H1 (cell line): ENCODE results near the gene SDF2. TPM values are rescaled to one million over a fixed set of nuclear protein-coding genes. Genes with fewer than 3 reads are reported as not detected.

Experiments
- CTCF ChIA-PET: fragments of 300-600 bp; sonication (Branson Sonifier 250); formaldehyde crosslinking; loops from one replicate; lab custom pipeline; 2021; ENCODE audit not compliant: partially characterized antibody; lab: Charles Lee
- POLR2A ChIA-PET: fragments of 300-600 bp; sonication (Branson Sonifier 250); formaldehyde crosslinking; loops from one replicate; lab custom pipeline; 2021; ENCODE audit warnings: inconsistent platforms; ENCODE audit not compliant: partially characterized antibody; lab: Charles Lee
- DNase-seq, 2 experiments: peaks; one replicate each; pipeline versions ENCODE4 v3.0.0 to v3.0.0-alpha.2; 2010 to 2022; ENCODE audit warnings: low spot score in 2 of 2, low read depth in 1 of 2, mixed read lengths in 1 of 2
- FAIRE-seq: peaks from 2 replicates; lab custom pipeline; 2011; peaks lifted over from hg19 to GRCh38; lab: Jason Lieb, UNC
- H2AFZ ChIP-seq: 2 replicates; pipeline ENCODE4 v1.8.1; 2012; ENCODE audit warnings: low read length, inconsistent platforms
- H2AK5ac ChIP-seq: 2 replicates; pipeline ENCODE4 v1.6.1; 2013; ENCODE audit warnings: low read depth, low read length
- H2BK120ac ChIP-seq: replicated peaks from 2 replicates; pipeline ENCODE3; 2013; ENCODE audit warnings: low read depth, low read length, inconsistent platforms
- H2BK12ac ChIP-seq: 2 replicates; pipeline ENCODE4 v1.6.1; 2013; ENCODE audit warnings: low read depth, low read length
- H2BK15ac ChIP-seq: 2 replicates; pipeline ENCODE4 v1.6.1; 2013; ENCODE audit warnings: low read length
- H2BK20ac ChIP-seq: 2 replicates; pipeline ENCODE4 v1.6.1; 2013; ENCODE audit warnings: low read length
- H2BK5ac ChIP-seq: 2 replicates; pipeline ENCODE4 v1.6.1; 2013; ENCODE audit warnings: low read depth, low read length
- H3K14ac ChIP-seq: 2 replicates; pipeline ENCODE4 v1.6.1; 2013; ENCODE audit warnings: inconsistent platforms; ENCODE audit not compliant: insufficient read length
- H3K18ac ChIP-seq: 2 replicates; pipeline ENCODE4 v1.6.1; 2013; ENCODE audit warnings: low read length; ENCODE audit errors: extremely low read depth
- H3K23ac ChIP-seq: 2 replicates; pipeline ENCODE4 v1.6.1; 2013; ENCODE audit warnings: inconsistent platforms; ENCODE audit not compliant: insufficient read length
- H3K23me2 ChIP-seq: 2 replicates; pipeline ENCODE4 v1.6.1; 2013; ENCODE audit warnings: low read depth, low read length
- H3K27ac ChIP-seq: 2 replicates; pipeline ENCODE4 v1.6.1; 2011; ENCODE audit warnings: low read depth, low read length, inconsistent platforms
- H3K27me3 ChIP-seq, 4 experiments: replicated peaks in 1 of 4; 1 replicate in 1 of 4; 2 replicates in 3 of 4; pipeline versions ENCODE4 v1.6.1 to v1.8.1; 2011 to 2013; ENCODE audit warnings: low read length in 3 of 4, mild to moderate bottlenecking in 3 of 4, inconsistent platforms in 2 of 4, mixed read lengths in 2 of 4, moderate library complexity in 1 of 4; ENCODE audit not compliant: control insufficient read depth in 3 of 4, insufficient read depth in 3 of 4; ENCODE audit errors: extremely low read depth in 1 of 4
- H3K36me3 ChIP-seq, 4 experiments: 2 replicates each; pipeline versions ENCODE4 v1.6.1 to v1.8.1; 2011 to 2013; ENCODE audit warnings: mild to moderate bottlenecking in 4 of 4, low read length in 3 of 4, moderate library complexity in 2 of 4, control low read depth in 1 of 4, inconsistent platforms in 1 of 4; ENCODE audit not compliant: insufficient read depth in 4 of 4, control insufficient read depth in 2 of 4
- H3K4ac ChIP-seq: replicated peaks from 2 replicates; pipeline ENCODE3; 2013; ENCODE audit warnings: low read length, low read depth, mixed read lengths, inconsistent platforms; ENCODE audit not compliant: insufficient read length
- H3K4me1 ChIP-seq, 4 experiments: replicated peaks in 1 of 4; 1 replicate in 1 of 4; 2 replicates in 3 of 4; pipeline versions ENCODE4 v1.6.1 to v1.8.1; 2011 to 2013; ENCODE audit warnings: low read length in 3 of 4, inconsistent platforms in 2 of 4, mixed read lengths in 1 of 4; ENCODE audit not compliant: insufficient read depth in 4 of 4, control insufficient read depth in 3 of 4
- H3K4me2 ChIP-seq, 2 experiments: 2 replicates each; pipeline versions ENCODE4 v1.6.1 to v1.8.1; 2011 to 2013; ENCODE audit warnings: low read depth in 2 of 2, low read length in 2 of 2, control low read depth in 1 of 2, inconsistent platforms in 1 of 2, mild to moderate bottlenecking in 1 of 2; ENCODE audit not compliant: insufficient read depth in 1 of 2
- H3K4me3 ChIP-seq, 4 experiments: fragments of 200-600, 300-600 bp in 1 of 4; sonication (generic), shearing (Covaris generic), sonication (Bioruptor Twin) in 1 of 4; 2 replicates each; pipeline versions ENCODE4 v1.5.1 to v1.8.1; 2011 to 2016; ENCODE audit warnings: low read length in 4 of 4, low read depth in 3 of 4, control low read depth in 2 of 4, inconsistent platforms in 2 of 4, mild to moderate bottlenecking in 2 of 4, mixed read lengths in 1 of 4, moderate library complexity in 1 of 4; ENCODE audit not compliant: insufficient read depth in 2 of 4; ENCODE audit errors: extremely low read depth in 1 of 4
- H3K56ac ChIP-seq: replicated peaks from 2 replicates; pipeline ENCODE3; 2013; ENCODE audit warnings: low read depth, mild to moderate bottlenecking, mixed read lengths, low read length, inconsistent platforms; ENCODE audit not compliant: insufficient read length
- H3K79me1 ChIP-seq: 2 replicates; pipeline ENCODE4 v1.6.1; 2013; ENCODE audit warnings: low read depth, low read length, control low read depth
- H3K79me2 ChIP-seq, 2 experiments: 2 replicates each; pipeline versions ENCODE4 v1.6.1 to v1.8.1; 2012 to 2013; ENCODE audit warnings: low read length in 2 of 2, mild to moderate bottlenecking in 2 of 2, inconsistent platforms in 1 of 2; ENCODE audit not compliant: insufficient read depth in 2 of 2, control insufficient read depth in 1 of 2
- H3K9ac ChIP-seq, 4 experiments: replicated peaks in 1 of 4; 1 replicate in 1 of 4; 2 replicates in 3 of 4; pipeline versions ENCODE4 v1.6.1 to v1.8.1; 2011 to 2013; ENCODE audit warnings: low read depth in 3 of 4, low read length in 3 of 4, control low read depth in 2 of 4, mild to moderate bottlenecking in 2 of 4, moderate library complexity in 2 of 4, inconsistent platforms in 1 of 4; ENCODE audit errors: extremely low read depth in 1 of 4
- H3K9me3 ChIP-seq, 2 experiments: 2 replicates each; pipeline versions ENCODE4 v1.6.1 to v1.8.1; 2012 to 2013; ENCODE audit warnings: mild to moderate bottlenecking in 2 of 2, moderate library complexity in 2 of 2, control low read depth in 1 of 2, inconsistent platforms in 1 of 2, low read depth in 1 of 2, low read length in 1 of 2, mixed read lengths in 1 of 2; ENCODE audit not compliant: insufficient read depth in 2 of 2
- H4K20me1 ChIP-seq, 2 experiments: replicated peaks in 1 of 2; 2 replicates each; pipeline versions ENCODE3 to v1.8.1; 2011 to 2013; ENCODE audit warnings: inconsistent platforms in 2 of 2, low read length in 2 of 2, mild to moderate bottlenecking in 1 of 2; ENCODE audit not compliant: insufficient read depth in 2 of 2, control insufficient read depth in 1 of 2
- H4K5ac ChIP-seq: 2 replicates; pipeline ENCODE4 v1.6.1; 2013; ENCODE audit warnings: low read length, low read depth, mixed read lengths, inconsistent platforms; ENCODE audit not compliant: insufficient read length
- H4K8ac ChIP-seq: 2 replicates; pipeline ENCODE4 v1.8.0; 2013; ENCODE audit warnings: mild to moderate bottlenecking, moderate library complexity, low read length, inconsistent platforms; ENCODE audit not compliant: insufficient read depth; ENCODE audit errors: extremely low read depth
- H4K91ac ChIP-seq: replicated peaks from 2 replicates; pipeline ENCODE3; 2013; ENCODE audit warnings: low read length, mixed read lengths, inconsistent platforms; ENCODE audit not compliant: insufficient read length
- MAFK ChIP-seq: IDR thresholded peaks from 2 replicates; pipeline ENCODE4 v1.6.1; 2012; ENCODE audit warnings: low read depth, mild to moderate bottlenecking, improper control_type of control experiment, low read length
- TEAD4 ChIP-seq: IDR thresholded peaks from 2 replicates; pipeline ENCODE4 v1.6.1; 2012; ENCODE audit warnings: low read depth, low read length, inconsistent platforms, mixed read lengths
- USF2 ChIP-seq: IDR thresholded peaks from 2 replicates; pipeline ENCODE4 v1.6.1; 2011; ENCODE audit warnings: low read length, improper control_type of control experiment
- polyA plus RNA-seq, 7 experiments: library from polyadenylated mRNA; depleted of rRNA in 3 of 7; stranded (reverse) in 5 of 7; unstranded in 2 of 7; fragments of >200 nt in 5 of 7; fragments of 200-250 nt in 2 of 7; gene quantifications; 1 replicate in 5 of 7; 2 replicates in 1 of 7; 4 replicates in 1 of 7; pipeline versions ENCODE4 v1.2.1 to v1.2.3, GENCODE V29; 2011 to 2013; ENCODE audit warnings: missing spikeins in 2 of 7, mixed read lengths in 2 of 7
- total RNA-seq: library from RNA; stranded (reverse); fragmentation: NEBNext Ultra II Directional; extraction: Animal tissue kit (Norgen Biotek cat#: 25700); gene quantifications from 2 replicates; pipeline ENCODE4 v1.2.1, GENCODE V29; 2021

SDF2 gene
- total and polyA plus RNA-seq, 2 of the 8 experiments (the other 6 are each of a cell fraction or from before 2014, with no cell fraction given): 44.8 to 65.4 TPM

GRCh38 chr17:28663723-28664122, 2.0 kb upstream of the SDF2 start:
- Histone ChIP-seq H2AFZ (no peak overlapping the region), H3K4me3 (no peak overlapping the region), H3K79me2 (peaks cover 28 to 78% of the 10 kb centered on the region in 2 experiments), H3K27me3 (no peaks in the 10 kb centered on the region), H3K4me1 (peaks cover 0 to 2% (median 0%) of the 10 kb centered on the region in 4 experiments; a peak in 3 of 7 replicates), H2BK120ac (no peak overlapping the region), H2BK15ac (no peak overlapping the region), H2BK5ac (no peak overlapping the region), H2BK12ac (no peak overlapping the region), H3K4ac (no peak overlapping the region), H3K79me1 (peaks cover 7% of the 10 kb centered on the region), H3K14ac (no peak overlapping the region), H3K56ac (no peak overlapping the region), H3K4me2 (peak overlapping the region; percentile 74 to 81; a peak in 2 of 4 replicates), H3K23me2 (peaks cover 3% of the 10 kb centered on the region; the same call in 1 of the 2 replicates), H3K27ac (no peak overlapping the region), H3K18ac (no peak overlapping the region), H2BK20ac (no peak overlapping the region), H3K23ac (no peak overlapping the region), H4K8ac (no peak overlapping the region), H3K9me3 (peaks cover 0 to 14% of the 10 kb centered on the region in 2 experiments; a peak in 3 of 4 replicates), H4K91ac (no peak overlapping the region), H4K5ac (no peak overlapping the region), H4K20me1 (peaks cover 2 to 14% of the 10 kb centered on the region in 2 experiments), H2AK5ac (no peak overlapping the region), H3K9ac (no peak overlapping the region), H3K36me3 (peaks cover 0 to 26% (median 12%) of the 10 kb centered on the region in 4 experiments; a peak in 6 of 8 replicates)
- POLR2A ChIA-PET: interaction anchor here (0.6 to 3.9 kb wide), 3 partner anchors 19 to 42 kb away, joined by 3 to 55 read pairs (median 3); partner anchors contain the start of gene BLTP2
- CTCF ChIA-PET: interaction anchor here (1.0 to 4.0 kb wide), 4 partner anchors 12 to 20 kb away, joined by 3 to 38 read pairs (median 5); partner anchors contain the start of gene BLTP2
- DNase-seq: no peak
- no peak for FAIRE-seq
- TF ChIP-seq MAFK (no peak), USF2 (no peak), TEAD4 (no peak)
